ENCODE results near the gene NRXN3.
A peak's percentile ranks its signal among the peaks of the same experiment; 100 is the strongest.
"Not testable (repeated sequence)": the region's sequence is repeated elsewhere in the genome, so short reads cannot be mapped to it uniquely, and the experiment has no call there.

Gene NRXN3

GRCh38 chr14:79098324-79098723 is 928.2 kb downstream of the NRXN3 start:
- DNase-seq: no peak

GRCh38 chr14:79100578-79100977 is 930.4 kb downstream of the NRXN3 start:
- no peak for DNase-seq

GRCh38 chr14:79101388-79101787 is 931.2 kb downstream of the NRXN3 start:
- DNase-seq: no peak

GRCh38 chr14:79103764-79104163 is 933.6 kb downstream of the NRXN3 start:
- no peak for DNase-seq

- not testable (repeated sequence) for DNase-seq
Measured at GRCh38 chr14:79110564-79110963, 940.4 kb downstream of the NRXN3 start.

- DNase-seq: no peak
Measured at GRCh38 chr14:79111987-79112501, 941.9 kb downstream of the NRXN3 start.

GRCh38 chr14:79117561-79117960 is 947.4 kb downstream of the NRXN3 start:
- no peak for DNase-seq

- DNase-seq: no peak
Measured at GRCh38 chr14:79118291-79118690, 948.1 kb downstream of the NRXN3 start.

- no peak for DNase-seq
Measured at GRCh38 chr14:79134361-79134760, 964.2 kb downstream of the NRXN3 start.

- DNase-seq: no peak
Measured at GRCh38 chr14:79136071-79137044, 966.2 kb downstream of the NRXN3 start.

- DNase-seq: no peak
Measured at GRCh38 chr14:79137045-79137430, 966.9 kb downstream of the NRXN3 start.

GRCh38 chr14:79137836-79138235 is 967.7 kb downstream of the NRXN3 start:
- no peak for DNase-seq

- DNase-seq: no peak
Measured at GRCh38 chr14:79144896-79145295, 974.7 kb downstream of the NRXN3 start.

- no peak for DNase-seq
Measured at GRCh38 chr14:79150226-79150625, 980.1 kb downstream of the NRXN3 start.

- no peak for DNase-seq
Measured at GRCh38 chr14:79157369-79157768, 987.2 kb downstream of the NRXN3 start.

GRCh38 chr14:79161571-79161970 is 991.4 kb downstream of the NRXN3 start:
- no peak for DNase-seq

- no peak for DNase-seq
Measured at GRCh38 chr14:79162833-79163232, 992.7 kb downstream of the NRXN3 start.

- DNase-seq: peak; percentile 19
Measured at GRCh38 chr14:79165471-79166090, 995.4 kb downstream of the NRXN3 start.

GRCh38 chr14:79166171-79166570 is 996.0 kb downstream of the NRXN3 start:
- no peak for DNase-seq

GRCh38 chr14:79167957-79168356 is 997.8 kb downstream of the NRXN3 start:
- DNase-seq: no peak

- DNase-seq: no peak
Measured at GRCh38 chr14:79175671-79176070, 1005.5 kb downstream of the NRXN3 start.

GRCh38 chr14:79177106-79177505 is 1006.9 kb downstream of the NRXN3 start:
- no peak for DNase-seq

GRCh38 chr14:79178719-79179118 is 1008.5 kb downstream of the NRXN3 start:
- DNase-seq: no peak

- DNase-seq: no peak
Measured at GRCh38 chr14:79179985-79180384, 1009.8 kb downstream of the NRXN3 start.
